IPS-20b (cell line): Measurements from ENCODE around the gene SYT9.

Experiments
- H3K27ac ChIP-seq: one replicate; pipeline ENCODE4 v1.5.1; 2013; ENCODE audit warnings: low read length
- H3K27me3 ChIP-seq: 2 replicates; pipeline ENCODE4 v1.6.1; 2013; ENCODE audit warnings: mild to moderate bottlenecking, low read length, inconsistent platforms; ENCODE audit not compliant: insufficient read depth
- H3K36me3 ChIP-seq: 2 replicates; pipeline ENCODE4 v1.6.1; 2013; ENCODE audit warnings: low read depth, mild to moderate bottlenecking, inconsistent platforms, low read length, moderate library complexity; ENCODE audit not compliant: insufficient read depth
- H3K4me1 ChIP-seq: 2 replicates; pipeline ENCODE4 v1.6.1; 2013; ENCODE audit warnings: mild to moderate bottlenecking, control low read depth, inconsistent platforms, low read length, moderate library complexity; ENCODE audit not compliant: insufficient read depth
- H3K4me3 ChIP-seq: 2 replicates; pipeline ENCODE4 v1.5.1; 2013; ENCODE audit warnings: mild to moderate bottlenecking, low read length, inconsistent platforms
- H3K9ac ChIP-seq: 2 replicates; pipeline ENCODE4 v1.6.1; 2013; ENCODE audit warnings: low read depth, mild to moderate bottlenecking, inconsistent platforms, low read length, moderate library complexity
- H3K9me3 ChIP-seq: 2 replicates; pipeline ENCODE4 v1.6.1; 2013; ENCODE audit warnings: mild to moderate bottlenecking, low read depth, low read length, inconsistent platforms; ENCODE audit not compliant: insufficient read depth

SYT9 gene

DNA sequence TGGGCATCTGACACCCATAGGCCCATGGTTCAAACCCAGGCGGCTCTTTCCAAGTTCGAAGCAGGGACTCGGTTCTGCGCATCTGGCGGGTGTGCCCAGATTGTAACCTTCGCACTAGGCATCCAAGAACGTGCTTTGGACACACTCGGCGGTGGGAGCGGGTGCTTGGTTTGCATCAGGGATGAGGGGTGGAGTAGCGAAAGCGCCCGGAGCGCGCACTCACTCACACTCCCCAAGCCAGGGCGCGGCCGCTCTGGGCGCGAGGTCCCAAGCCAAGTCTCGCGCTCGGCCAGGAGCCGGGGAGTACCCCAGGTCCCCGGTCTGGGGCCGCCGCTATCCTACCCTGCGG lies 243 bp upstream of the SYT9 start:
- Histone ChIP-seq H3K27ac (no peak overlapping the region), H3K4me1 (no peaks in the 10 kb centered on the region), H3K9ac (peak overlapping the region; percentile 54; the same call in 1 of the 2 replicates), H3K4me3 (peak overlapping the region; percentile 84), H3K27me3 (peaks cover 75% of the 10 kb centered on the region), H3K9me3 (no peaks in the 10 kb centered on the region), H3K36me3 (no peaks in the 10 kb centered on the region)

DNA sequence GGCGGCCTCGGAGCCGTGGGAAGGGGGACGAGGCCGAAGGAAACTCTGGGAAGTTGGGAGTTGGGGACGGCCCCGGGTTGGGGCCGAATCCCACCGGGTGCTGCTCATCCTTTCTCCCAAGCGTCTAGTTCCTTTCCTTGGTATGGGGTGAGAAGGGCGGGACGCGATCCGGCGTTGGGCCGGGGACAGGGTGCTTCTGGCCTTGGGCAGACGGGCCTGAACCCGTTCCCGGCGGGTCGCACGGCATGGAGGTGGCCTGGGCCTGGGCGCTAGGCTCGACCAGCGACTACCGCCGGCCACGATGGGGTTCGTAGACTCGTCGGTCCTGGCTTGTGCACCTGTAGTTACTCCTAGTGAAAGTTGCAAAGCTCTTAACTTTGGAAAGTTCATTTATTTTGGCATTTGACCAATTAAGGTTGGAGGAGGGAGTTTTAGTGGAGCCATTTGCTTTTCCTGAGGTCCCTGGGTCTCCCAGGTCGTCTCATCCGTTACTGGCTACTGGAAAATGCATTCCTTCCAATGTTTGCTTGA lies 1.0 kb downstream of the SYT9 start:
- Histone ChIP-seq H3K27ac (no peak overlapping the region), H3K36me3 (no peaks in the 10 kb centered on the region), H3K4me3 (peak overlapping the region; percentile 84), H3K27me3 (peaks cover 81% of the 10 kb centered on the region), H3K9ac (peak overlapping the region; percentile 51; the same call in 1 of the 2 replicates), H3K9me3 (no peaks in the 10 kb centered on the region), H3K4me1 (no peaks in the 10 kb centered on the region)

DNA sequence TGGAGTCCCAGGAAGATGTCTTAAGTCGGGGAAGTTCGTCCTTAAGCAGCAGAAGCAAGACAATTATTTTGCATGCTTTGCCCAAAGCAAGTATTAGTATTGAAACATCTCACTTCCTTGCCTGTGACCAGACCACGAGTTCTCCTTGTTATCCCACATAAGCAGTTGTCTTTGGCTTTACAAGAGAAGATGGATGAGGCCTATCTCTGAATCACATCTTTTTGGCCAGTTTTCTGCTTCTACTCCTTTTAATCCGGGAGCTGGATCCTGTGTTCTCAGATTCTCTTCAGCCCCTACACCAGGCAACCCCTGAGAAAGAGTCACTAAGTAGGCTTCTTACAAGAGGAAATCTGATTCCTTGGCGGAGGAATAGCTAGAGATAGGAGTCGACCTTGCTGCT lies 2.1 kb downstream of the SYT9 start:
- no peak overlapping the region for H3K4me3 ChIP-seq
- H3K27ac ChIP-seq = no peak overlapping the region
- no peaks in the 10 kb centered on the region for H3K36me3 ChIP-seq
- H3K9ac ChIP-seq = no peak overlapping the region
- no peaks in the 10 kb centered on the region for H3K4me1 ChIP-seq
- H3K27me3 ChIP-seq = peaks cover 80% of the 10 kb centered on the region
- no peaks in the 10 kb centered on the region for H3K9me3 ChIP-seq

DNA sequence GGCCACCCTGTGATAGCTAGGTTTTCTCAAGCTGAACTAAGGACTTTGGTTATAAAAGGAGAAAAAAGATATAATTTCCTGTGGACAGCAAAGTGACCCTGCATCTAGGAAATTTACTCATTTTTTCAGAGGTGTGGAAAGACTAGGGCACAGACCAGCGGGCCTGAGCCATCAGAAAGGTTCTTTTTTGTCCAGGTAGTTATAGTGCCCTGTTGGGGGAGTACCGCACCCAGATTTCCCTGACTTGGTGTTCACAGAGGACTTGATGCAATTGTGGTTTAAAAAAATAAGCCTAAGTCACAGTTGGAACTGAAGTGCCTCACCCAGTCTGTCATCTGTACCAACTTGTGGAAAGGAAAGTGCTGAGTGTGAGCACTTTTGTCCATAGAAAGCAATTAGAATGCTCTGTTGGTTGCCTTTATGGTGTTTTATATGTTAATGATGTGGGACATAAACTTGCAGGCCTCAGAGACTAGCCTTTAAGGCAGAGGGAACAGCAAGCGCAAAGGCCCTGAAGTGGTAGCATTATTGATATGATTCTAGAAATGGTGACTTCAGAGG lies 3.1 kb downstream of the SYT9 start:
- no peak overlapping the region for H3K9ac ChIP-seq
- H3K4me3 ChIP-seq = no peak overlapping the region
- H3K9me3 ChIP-seq = no peaks in the 10 kb centered on the region
- H3K27ac ChIP-seq = no peak overlapping the region
- H3K4me1 ChIP-seq = no peaks in the 10 kb centered on the region
- peaks cover 70% of the 10 kb centered on the region for H3K27me3 ChIP-seq
- H3K36me3 ChIP-seq = no peaks in the 10 kb centered on the region

DNA sequence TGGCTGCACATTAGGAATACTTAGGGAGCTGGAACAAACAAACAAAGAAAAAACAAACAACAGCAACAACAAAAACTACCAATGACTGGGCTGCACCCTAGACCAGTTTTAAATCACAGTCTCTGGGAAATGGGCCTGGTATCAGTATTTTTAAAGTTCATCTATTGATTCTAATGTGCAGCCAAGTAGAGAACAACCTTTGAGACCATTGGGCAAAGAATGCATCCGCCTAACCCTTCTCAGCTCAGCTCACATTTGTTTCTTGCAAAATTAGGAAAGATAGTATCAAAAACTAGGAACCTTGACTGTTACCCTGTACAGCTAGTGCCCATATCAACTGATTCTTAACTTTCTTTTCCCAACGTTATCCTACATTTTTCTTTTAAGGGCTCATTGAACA lies 5.2 kb downstream of the SYT9 start:
- H3K27ac ChIP-seq = no peak overlapping the region
- no peak overlapping the region for H3K9ac ChIP-seq
- no peaks in the 10 kb centered on the region for H3K9me3 ChIP-seq
- H3K4me3 ChIP-seq = no peak overlapping the region
- no peaks in the 10 kb centered on the region for H3K4me1 ChIP-seq
- H3K27me3 ChIP-seq = peaks cover 49% of the 10 kb centered on the region
- no peaks in the 10 kb centered on the region for H3K36me3 ChIP-seq

DNA sequence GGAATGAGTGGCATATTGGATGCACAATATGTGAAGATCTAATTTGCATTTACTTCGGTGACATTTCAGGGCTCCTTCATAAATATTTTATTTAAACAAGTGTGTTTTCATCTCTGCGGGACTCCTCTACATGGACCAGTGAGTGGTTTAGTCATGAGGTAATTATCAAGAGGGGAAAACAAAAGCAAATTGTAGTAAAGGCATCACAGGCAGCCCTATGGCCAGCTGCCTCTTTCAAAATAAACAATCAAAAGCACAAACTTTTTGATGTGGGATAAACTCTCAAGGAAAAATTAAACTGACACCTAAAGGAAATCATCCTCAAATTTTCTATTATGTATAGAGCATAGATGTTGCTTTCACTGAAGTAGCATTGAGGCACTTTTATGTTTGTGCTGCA lies 6.0 kb downstream of the SYT9 start:
- Histone ChIP-seq H3K36me3 (no peaks in the 10 kb centered on the region), H3K27me3 (peaks cover 42% of the 10 kb centered on the region), H3K9ac (no peak overlapping the region), H3K27ac (no peak overlapping the region), H3K9me3 (no peaks in the 10 kb centered on the region), H3K4me1 (no peaks in the 10 kb centered on the region), H3K4me3 (no peak overlapping the region)

DNA sequence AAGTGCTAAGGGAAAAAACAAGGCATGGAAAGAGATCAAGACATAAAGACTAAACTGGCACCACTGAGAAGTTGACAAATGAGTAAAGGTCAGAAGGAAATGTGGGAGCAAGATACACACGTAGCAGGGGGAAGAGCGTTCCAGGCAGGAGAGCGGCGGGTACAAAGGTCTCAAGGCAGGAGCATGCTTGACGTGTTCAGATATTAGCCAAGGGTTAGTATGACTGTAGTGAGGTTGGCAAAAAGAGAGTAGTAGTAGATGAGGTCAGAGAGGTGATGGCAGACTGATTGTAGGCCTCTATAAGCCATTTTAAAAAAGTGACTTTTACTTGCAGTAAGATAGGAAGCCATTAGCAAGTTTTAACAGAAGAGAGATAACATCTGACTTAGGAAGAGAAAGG lies 9.9 kb downstream of the SYT9 start:
- H3K27ac ChIP-seq = no peak overlapping the region
- H3K36me3 ChIP-seq = no peaks in the 10 kb centered on the region
- H3K27me3 ChIP-seq = peaks cover 5% of the 10 kb centered on the region; the same call in 1 of the 2 replicates
- H3K9me3 ChIP-seq = no peaks in the 10 kb centered on the region
- no peak overlapping the region for H3K4me3 ChIP-seq
- H3K9ac ChIP-seq = no peak overlapping the region
- no peaks in the 10 kb centered on the region for H3K4me1 ChIP-seq

DNA sequence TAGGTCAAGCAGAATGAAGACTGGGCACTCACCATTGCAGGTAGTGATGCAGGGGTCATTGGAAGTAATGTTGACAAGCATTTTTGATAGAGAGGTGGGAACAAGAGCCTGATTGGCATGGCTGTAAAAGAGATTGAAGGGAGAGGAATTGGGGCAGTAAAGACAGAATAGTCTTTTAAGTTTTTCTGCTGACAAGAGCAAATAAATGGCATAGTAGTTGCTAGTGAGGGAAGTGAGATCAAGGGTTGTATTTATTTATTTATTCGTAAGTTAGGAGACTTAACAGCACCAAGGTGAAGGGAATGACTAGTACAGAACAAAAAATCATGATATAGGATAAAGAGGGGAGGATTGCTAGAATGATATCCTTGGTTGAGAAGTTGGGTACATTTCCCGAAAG lies 11.0 kb downstream of the SYT9 start:
- Histone ChIP-seq H3K9me3 (no peaks in the 10 kb centered on the region), H3K27me3 (no peaks in the 10 kb centered on the region), H3K9ac (no peak overlapping the region), H3K4me3 (no peak overlapping the region), H3K27ac (no peak overlapping the region), H3K36me3 (no peaks in the 10 kb centered on the region), H3K4me1 (no peaks in the 10 kb centered on the region)

DNA sequence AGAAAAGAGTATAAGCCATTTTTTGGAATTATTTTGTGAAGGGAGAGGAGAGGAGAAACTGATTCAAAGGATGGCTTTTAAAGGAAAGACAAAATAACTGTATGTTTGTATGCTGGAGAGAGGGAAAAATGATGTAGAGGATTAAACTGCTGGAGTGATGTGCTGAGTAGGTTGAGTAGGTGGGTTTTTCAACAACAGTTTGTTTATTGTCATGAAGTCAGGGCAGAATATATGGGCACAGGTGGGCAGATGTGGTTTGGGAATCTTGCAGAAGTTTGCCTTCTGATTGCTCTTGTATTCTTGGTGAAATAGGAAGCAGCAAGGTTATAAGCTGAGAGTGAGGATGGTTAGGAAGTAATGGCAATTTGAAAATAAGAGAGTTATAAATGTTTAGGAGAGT lies 12.1 kb downstream of the SYT9 start:
- no peaks in the 10 kb centered on the region for H3K9me3 ChIP-seq
- no peak overlapping the region for H3K4me3 ChIP-seq
- no peak overlapping the region for H3K9ac ChIP-seq
- H3K27me3 ChIP-seq = no peaks in the 10 kb centered on the region
- no peaks in the 10 kb centered on the region for H3K4me1 ChIP-seq
- H3K36me3 ChIP-seq = no peaks in the 10 kb centered on the region
- H3K27ac ChIP-seq = no peak overlapping the region

DNA sequence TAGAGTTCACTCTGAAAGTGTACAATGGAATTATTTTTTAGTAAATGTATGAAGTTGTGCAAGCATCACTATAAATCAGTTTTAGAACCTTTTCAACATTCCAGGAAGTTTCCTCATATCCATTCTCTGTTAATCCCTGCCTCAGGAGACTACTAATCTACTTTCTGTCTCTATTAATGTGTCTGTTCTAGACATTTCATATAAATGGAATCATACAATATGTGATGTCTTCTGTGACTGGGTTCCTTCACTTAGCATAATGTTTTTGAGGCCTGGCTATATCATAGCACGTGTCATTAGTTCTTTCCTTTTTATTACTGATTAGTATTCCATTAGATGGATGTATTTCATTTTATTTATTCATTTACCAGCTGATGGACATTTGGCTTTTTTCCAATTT lies 17.1 kb downstream of the SYT9 start:
- Histone ChIP-seq H3K4me3 (no peak overlapping the region), H3K27me3 (no peaks in the 10 kb centered on the region), H3K9ac (no peak overlapping the region), H3K4me1 (no peaks in the 10 kb centered on the region), H3K36me3 (no peaks in the 10 kb centered on the region), H3K9me3 (no peaks in the 10 kb centered on the region), H3K27ac (no peak overlapping the region)

DNA sequence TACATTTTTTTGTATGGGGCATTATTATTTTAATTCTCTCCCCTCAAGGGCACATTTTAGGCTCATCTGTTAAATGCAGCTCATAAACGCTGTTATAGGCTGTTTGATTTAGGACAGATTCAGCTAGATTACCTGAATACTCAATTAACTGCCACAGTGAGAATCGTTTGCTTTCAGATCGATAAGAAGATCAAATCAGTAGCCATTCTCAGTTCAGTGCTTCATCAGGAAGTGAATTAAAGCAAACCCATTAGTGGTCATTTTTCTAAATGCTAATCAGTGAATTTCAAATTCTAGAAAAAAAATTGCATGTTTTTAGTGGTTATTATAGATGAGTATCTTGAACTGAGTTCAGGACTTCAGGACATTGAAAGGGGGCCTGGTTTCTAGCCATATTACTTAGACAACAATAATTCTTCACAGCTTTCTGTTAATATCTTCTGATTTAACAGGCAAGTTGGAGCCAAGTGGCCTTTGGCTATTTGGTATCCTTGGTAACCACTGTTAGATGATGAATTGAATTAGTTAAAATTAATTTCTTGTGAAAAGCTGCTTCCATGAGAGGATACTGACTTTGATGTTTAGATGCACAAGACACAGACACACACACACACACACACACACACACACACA lies 18.6 kb downstream of the SYT9 start:
- H3K27ac ChIP-seq = no peak overlapping the region
- H3K4me3 ChIP-seq = no peak overlapping the region
- no peaks in the 10 kb centered on the region for H3K4me1 ChIP-seq
- no peaks in the 10 kb centered on the region for H3K27me3 ChIP-seq
- H3K9ac ChIP-seq = no peak overlapping the region
- no peaks in the 10 kb centered on the region for H3K9me3 ChIP-seq
- no peaks in the 10 kb centered on the region for H3K36me3 ChIP-seq

DNA sequence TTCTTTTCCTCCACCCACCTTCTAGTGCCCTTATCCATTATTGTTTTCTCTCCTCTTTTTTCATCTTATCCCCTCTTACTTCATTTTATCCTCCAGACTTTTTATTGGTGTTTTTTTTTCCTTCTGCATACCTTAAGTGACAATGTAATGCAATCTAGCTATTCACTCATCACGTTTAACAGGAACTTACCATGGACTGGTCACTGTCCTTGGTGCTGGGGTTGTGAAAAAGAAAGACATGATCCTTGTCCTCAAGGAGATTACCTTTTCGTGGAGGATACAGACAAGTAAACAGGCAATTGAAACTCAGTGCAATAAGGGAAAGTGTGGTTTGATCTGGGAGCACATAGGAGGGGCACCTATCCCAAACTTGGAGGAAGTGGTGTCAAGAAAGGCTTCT lies 20.7 kb downstream of the SYT9 start:
- Histone ChIP-seq H3K4me3 (no peak overlapping the region), H3K27me3 (no peaks in the 10 kb centered on the region), H3K27ac (no peak overlapping the region), H3K9me3 (no peaks in the 10 kb centered on the region), H3K4me1 (no peaks in the 10 kb centered on the region), H3K36me3 (no peaks in the 10 kb centered on the region), H3K9ac (no peak overlapping the region)
